ENCODE measurements around the gene NOP53. TPM values are rescaled to one million over a fixed set of nuclear protein-coding genes. Genes with fewer than 3 reads are reported as not detected.
"Not testable (repeated sequence)": the region's sequence is repeated elsewhere in the genome, so short reads cannot be mapped to it uniquely, and the experiment has no call there.

Gene NOP53
- total RNA-seq, 1 donor from 2014 or later, result 290 TPM

GRCh38 chr19:47798904-47799266 is 53.5 kb downstream of the NOP53 start:
- H3K27ac Mint-ChIP-seq, result no peak overlapping the region
- peaks cover 8% of the 10 kb centered on the region for H3K27me3 Mint-ChIP-seq (ENCODE audit: low read depth)
- DNase-seq (ENCODE audit: low spot score in 2 of 2, unreplicated experiment in 2 of 2), result no peak
- TF ChIP-seq CTCF (IDR thresholded peaks at IDR 0.05; ENCODE audit: unreplicated experiment), result no peak
- H3K4me1 Mint-ChIP-seq, result no peaks in the 10 kb centered on the region
- no peak overlapping the region for H3K4me3 Mint-ChIP-seq
- H3K36me3 Mint-ChIP-seq, result no peaks in the 10 kb centered on the region
- H3K9me3 Mint-ChIP-seq, result peaks cover 6% of the 10 kb centered on the region

GRCh38 chr19:47801270-47801669 is 55.9 kb downstream of the NOP53 start:
- Mint-ChIP-seq H3K36me3 (no peaks in the 10 kb centered on the region), H3K4me1 (no peaks in the 10 kb centered on the region), H3K4me3 (no peak overlapping the region), H3K27ac (no peak overlapping the region), H3K9me3 (peaks cover 6% of the 10 kb centered on the region), H3K27me3 (ENCODE audit: low read depth) (peaks cover 8% of the 10 kb centered on the region)
- TF ChIP-seq CTCF (IDR thresholded peaks at IDR 0.05; ENCODE audit: unreplicated experiment), result no peak
- DNase-seq (ENCODE audit: low spot score in 2 of 2, unreplicated experiment in 2 of 2), result no peak

GRCh38 chr19:47802521-47803043 is 57.2 kb downstream of the NOP53 start:
- Mint-ChIP-seq H3K27ac (no peak overlapping the region), H3K36me3 (no peaks in the 10 kb centered on the region), H3K27me3 (ENCODE audit: low read depth) (peaks cover 8% of the 10 kb centered on the region), H3K4me1 (no peaks in the 10 kb centered on the region), H3K9me3 (peaks cover 6% of the 10 kb centered on the region), H3K4me3 (no peak overlapping the region)
- no peak for TF ChIP-seq CTCF (IDR thresholded peaks at IDR 0.05; ENCODE audit: unreplicated experiment)
- no peak for DNase-seq (ENCODE audit: low spot score in 2 of 2, unreplicated experiment in 2 of 2)

GRCh38 chr19:47803148-47803547 is 57.8 kb downstream of the NOP53 start:
- not testable (repeated sequence) for H3K27me3 Mint-ChIP-seq (ENCODE audit: low read depth); DNase-seq (ENCODE audit: low spot score in 2 of 2, unreplicated experiment in 2 of 2); H3K27ac Mint-ChIP-seq; H3K9me3 Mint-ChIP-seq; H3K4me3 Mint-ChIP-seq; H3K4me1 Mint-ChIP-seq; H3K36me3 Mint-ChIP-seq

GRCh38 chr19:47803671-47804070 is 58.3 kb downstream of the NOP53 start:
- H3K9me3 Mint-ChIP-seq; DNase-seq (ENCODE audit: low spot score in 2 of 2, unreplicated experiment in 2 of 2); H3K4me3 Mint-ChIP-seq; H3K36me3 Mint-ChIP-seq; H3K27ac Mint-ChIP-seq; H3K27me3 Mint-ChIP-seq (ENCODE audit: low read depth); H3K4me1 Mint-ChIP-seq: not testable (repeated sequence)

- not testable (repeated sequence) for H3K4me3 Mint-ChIP-seq; H3K27ac Mint-ChIP-seq; H3K36me3 Mint-ChIP-seq; H3K27me3 Mint-ChIP-seq (ENCODE audit: low read depth); H3K4me1 Mint-ChIP-seq; H3K9me3 Mint-ChIP-seq; DNase-seq (ENCODE audit: low spot score in 2 of 2, unreplicated experiment in 2 of 2)
These were observed 59.1 kb downstream of the NOP53 start, which contains the start of gene TPRX1 for GRCh38 chr19:47804451-47804850. TPRX1 (minus strand) TSS chr19:47804551; CDS start chr19:47804539, 12 bp downstream.

GRCh38 chr19:47805313-47805712 is 60.0 kb downstream of the NOP53 start:
- Mint-ChIP-seq H3K9me3 (peaks cover 6% of the 10 kb centered on the region), H3K4me3 (no peak overlapping the region), H3K36me3 (no peaks in the 10 kb centered on the region), H3K27ac (no peak overlapping the region), H3K27me3 (ENCODE audit: low read depth) (no peaks in the 10 kb centered on the region), H3K4me1 (no peaks in the 10 kb centered on the region)
- no peak for DNase-seq (ENCODE audit: low spot score in 2 of 2, unreplicated experiment in 2 of 2)
- TF ChIP-seq CTCF (IDR thresholded peaks at IDR 0.05; ENCODE audit: unreplicated experiment), result no peak

All from mesothelial cell of epicardium (in vitro differentiated cells).